Measurements from ENCODE around the gene MAN2B2. TPM values are rescaled to one million over a fixed set of nuclear protein-coding genes. Genes with fewer than 3 reads are reported as not detected.
A peak's percentile ranks its signal among the peaks of the same experiment; 100 is the strongest.

MAN2B2 gene
- total and polyA plus RNA-seq, 9 of the 15 experiments (the other 6 are each of a cell fraction or from before 2014, with no cell fraction given), result 0.21 to 8.8 (median 3.7) TPM

GRCh38 chr4:6546681-6547447, 28.1 kb upstream of the MAN2B2 start (continued):
- TF ChIP-seq ZBTB43 (CRISPR knock-in tag; IDR thresholded peaks at IDR 0.05) (peak; percentile 51; the same call in 1 of the 2 replicates), ZBTB7A (IDR thresholded peaks at IDR 0.05; ENCODE audit: borderline replicate concordance, control insufficient read depth, low read depth, low read length) (peak; percentile 50; the same call in 1 of the 2 replicates), HMGN3 (IDR thresholded peaks at IDR 0.05; ENCODE audit: borderline replicate concordance, extremely low read depth, insufficient read length, low read depth, low read length) (no peak), ARID4B (CRISPR knock-in tag; IDR thresholded peaks at IDR 0.05) (peak; percentile 45; the same call in 1 of the 2 replicates), ZBTB49 (CRISPR knock-in tag; IDR thresholded peaks at IDR 0.05; ENCODE audit: borderline replicate concordance) (0 out of 2 replicates have a peak, but pooled peaks have one; percentile 19), USF2 (CRISPR knock-in tag; IDR thresholded peaks at IDR 0.05) (peak; percentile 49), ZNF41 (CRISPR knock-in tag; conservative IDR thresholded peaks at IDR 0.05) (0 out of 2 replicates have a peak, but pooled peaks have one; percentile 26), TFAP4 (CRISPR knock-in tag; IDR thresholded peaks at IDR 0.05; ENCODE audit: borderline replicate concordance) (peak; percentile 74), ZNF140 (CRISPR knock-in tag; IDR thresholded peaks at IDR 0.05) (no peak), XRCC5 (IDR thresholded peaks at IDR 0.05; ENCODE audit: low read depth, low read length) (peak; percentile 97), THRB (CRISPR knock-in tag; conservative IDR thresholded peaks at IDR 0.05) (0 out of 2 replicates have a peak, but pooled peaks have one; percentile 71), CBX3 (IDR thresholded peaks at IDR 0.05; ENCODE audit: borderline replicate concordance in 1 of 2, low read length in 2 of 2) (0 out of 3 replicates have a peak, but pooled peaks of 1 of the 2 experiments have one; percentile 36), ZNF165 (CRISPR knock-in tag; IDR thresholded peaks at IDR 0.05; ENCODE audit: borderline replicate concordance) (no peak)

Measured in K562 (cell line).